ENCODE measurements around the gene TSPO.

The TSPO gene

DNA sequence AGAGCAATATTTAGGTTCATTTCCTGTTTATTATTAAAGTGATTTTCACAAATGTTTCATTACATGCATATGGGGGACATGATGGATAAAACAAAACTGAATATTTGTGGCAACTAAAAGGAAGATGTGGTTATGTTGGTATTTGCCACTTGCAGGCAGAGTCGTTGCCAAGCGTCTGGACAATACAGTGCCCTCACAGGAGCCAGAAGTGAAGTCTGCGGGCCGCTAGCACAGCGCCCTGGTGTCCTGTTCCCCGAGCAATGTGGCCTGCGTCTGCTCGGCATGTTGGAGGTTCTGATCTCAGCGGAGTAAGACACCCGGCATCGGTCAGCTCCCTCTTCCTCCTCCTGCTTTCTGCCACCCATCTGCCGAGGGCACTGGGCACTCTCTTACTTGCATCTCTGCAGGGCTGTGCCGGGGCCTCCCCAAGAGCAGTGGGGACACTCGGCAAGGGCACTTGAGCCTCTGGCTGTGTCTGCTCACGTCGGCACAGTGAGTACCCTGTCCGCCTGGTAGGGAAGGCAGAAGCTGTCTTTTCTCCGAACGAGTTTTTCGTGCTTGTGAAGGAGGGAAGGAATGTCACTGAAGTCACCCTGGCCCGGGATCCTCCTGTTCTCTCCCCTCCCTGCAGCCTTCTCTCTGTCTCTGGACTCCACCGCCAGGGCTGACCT lies 46.0 kb downstream of the TSPO start:
- H3K36me3 ChIP-seq (ENCODE audit: control insufficient read depth, insufficient read depth, low read length), result no peaks in the 10 kb centered on the region
- H3K9ac ChIP-seq (ENCODE audit: low read length), result no peak overlapping the region
- H3K4me1 ChIP-seq (ENCODE audit: control insufficient read depth, insufficient read depth, low read length), result peaks cover under 1% of the 10 kb centered on the region; the same call in 1 of the 2 replicates
- H3K27me3 ChIP-seq (ENCODE audit: control insufficient read depth, insufficient read depth, low read length), result no peaks in the 10 kb centered on the region; the same call in 1 of the 2 replicates
- no peak overlapping the region for H3K4me3 ChIP-seq (ENCODE audit: low read depth, low read length)
- H3K27ac ChIP-seq (ENCODE audit: low read depth, low read length), result no peak overlapping the region
- no peaks in the 10 kb centered on the region for H3K9me3 ChIP-seq (ENCODE audit: control insufficient read depth, insufficient read depth, low read depth, low read length)

DNA sequence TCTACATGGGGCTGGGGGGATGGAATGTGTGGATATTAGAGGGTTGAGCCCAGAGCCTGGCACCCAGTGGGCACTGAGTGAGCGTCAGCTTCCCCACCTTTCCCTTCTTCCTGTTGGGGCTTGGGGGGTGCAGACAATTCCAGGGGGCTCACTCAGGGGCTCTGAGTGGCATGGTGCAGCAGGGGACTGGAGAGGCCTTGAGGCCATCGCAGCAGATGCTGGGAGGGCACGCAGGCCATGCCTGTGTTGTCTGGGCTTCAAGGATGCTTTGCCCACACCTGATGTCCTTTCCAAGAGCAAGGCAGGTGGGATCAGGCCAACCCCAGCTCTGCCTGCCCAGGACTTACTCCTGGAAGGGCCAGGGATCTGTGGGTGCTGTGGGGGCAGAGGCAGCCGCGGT lies 46.8 kb downstream of the TSPO start:
- no peak overlapping the region for H3K9ac ChIP-seq (ENCODE audit: low read length)
- H3K36me3 ChIP-seq (ENCODE audit: control insufficient read depth, insufficient read depth, low read length), result no peaks in the 10 kb centered on the region
- H3K4me3 ChIP-seq (ENCODE audit: low read depth, low read length), result no peak overlapping the region
- peaks cover 7% of the 10 kb centered on the region for H3K4me1 ChIP-seq (ENCODE audit: control insufficient read depth, insufficient read depth, low read length)
- H3K27ac ChIP-seq (ENCODE audit: low read depth, low read length), result no peak overlapping the region
- H3K27me3 ChIP-seq (ENCODE audit: control insufficient read depth, insufficient read depth, low read length), result no peaks in the 10 kb centered on the region; the same call in 1 of the 2 replicates
- no peaks in the 10 kb centered on the region for H3K9me3 ChIP-seq (ENCODE audit: control insufficient read depth, insufficient read depth, low read depth, low read length)

- H3K9ac ChIP-seq (ENCODE audit: low read length), result no peak overlapping the region
- no peaks in the 10 kb centered on the region for H3K36me3 ChIP-seq (ENCODE audit: control insufficient read depth, insufficient read depth, low read length)
- H3K4me3 ChIP-seq (ENCODE audit: low read depth, low read length), result no peak overlapping the region
- H3K27me3 ChIP-seq (ENCODE audit: control insufficient read depth, insufficient read depth, low read length), result no peaks in the 10 kb centered on the region; the same call in 1 of the 2 replicates
- H3K4me1 ChIP-seq (ENCODE audit: control insufficient read depth, insufficient read depth, low read length), result peaks cover 14% of the 10 kb centered on the region
- no peak overlapping the region for H3K27ac ChIP-seq (ENCODE audit: low read depth, low read length)
- H3K9me3 ChIP-seq (ENCODE audit: control insufficient read depth, insufficient read depth, low read depth, low read length), result no peaks in the 10 kb centered on the region
Observed at GRCh38 chr22:43198936-43199335, 47.6 kb downstream of the TSPO start.

DNA sequence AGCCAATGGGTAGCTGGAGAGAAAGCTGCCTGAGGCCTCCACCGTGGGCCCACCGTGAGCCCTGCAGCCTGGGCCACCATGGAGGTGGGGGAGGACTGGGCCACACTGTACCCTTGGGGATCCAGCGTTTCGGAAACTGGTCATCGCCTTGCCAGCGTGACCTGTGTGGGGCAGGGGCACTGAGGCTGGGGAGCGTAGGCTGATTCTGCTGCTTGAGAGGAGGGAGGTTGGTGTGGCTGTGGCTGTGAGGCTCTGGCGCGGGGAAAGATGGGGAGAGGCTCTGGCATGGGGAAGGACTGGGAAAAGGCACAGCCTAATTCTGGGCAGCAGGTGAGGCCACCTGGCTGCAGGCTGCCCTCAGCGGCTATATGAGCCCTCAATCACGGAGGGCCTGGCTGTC lies 48.2 kb downstream of the TSPO start:
- Histone ChIP-seq H3K4me3 (ENCODE audit: low read depth, low read length) (no peak overlapping the region), H3K36me3 (ENCODE audit: control insufficient read depth, insufficient read depth, low read length) (no peaks in the 10 kb centered on the region), H3K4me1 (ENCODE audit: control insufficient read depth, insufficient read depth, low read length) (peaks cover 14% of the 10 kb centered on the region), H3K27me3 (ENCODE audit: control insufficient read depth, insufficient read depth, low read length) (no peaks in the 10 kb centered on the region; the same call in 1 of the 2 replicates), H3K9ac (ENCODE audit: low read length) (no peak overlapping the region), H3K9me3 (ENCODE audit: control insufficient read depth, insufficient read depth, low read depth, low read length) (no peaks in the 10 kb centered on the region), H3K27ac (ENCODE audit: low read depth, low read length) (no peak overlapping the region)

GRCh38 chr22:43200031-43200430 lies 48.7 kb downstream of the TSPO start:
- Histone ChIP-seq H3K36me3 (ENCODE audit: control insufficient read depth, insufficient read depth, low read length) (no peaks in the 10 kb centered on the region), H3K27me3 (ENCODE audit: control insufficient read depth, insufficient read depth, low read length) (no peaks in the 10 kb centered on the region; the same call in 1 of the 2 replicates), H3K9ac (ENCODE audit: low read length) (no peak overlapping the region), H3K4me1 (ENCODE audit: control insufficient read depth, insufficient read depth, low read length) (peaks cover 14% of the 10 kb centered on the region), H3K9me3 (ENCODE audit: control insufficient read depth, insufficient read depth, low read depth, low read length) (no peaks in the 10 kb centered on the region), H3K4me3 (ENCODE audit: low read depth, low read length) (no peak overlapping the region), H3K27ac (ENCODE audit: low read depth, low read length) (no peak overlapping the region)

GRCh38 chr22:43200555-43200954 lies 49.2 kb downstream of the TSPO start:
- Histone ChIP-seq H3K9me3 (ENCODE audit: control insufficient read depth, insufficient read depth, low read depth, low read length) (no peaks in the 10 kb centered on the region), H3K4me1 (ENCODE audit: control insufficient read depth, insufficient read depth, low read length) (peaks cover 14% of the 10 kb centered on the region), H3K27me3 (ENCODE audit: control insufficient read depth, insufficient read depth, low read length) (no peaks in the 10 kb centered on the region; the same call in 1 of the 2 replicates), H3K36me3 (ENCODE audit: control insufficient read depth, insufficient read depth, low read length) (no peaks in the 10 kb centered on the region), H3K27ac (ENCODE audit: low read depth, low read length) (no peak overlapping the region), H3K4me3 (ENCODE audit: low read depth, low read length) (no peak overlapping the region), H3K9ac (ENCODE audit: low read length) (no peak overlapping the region)

DNA sequence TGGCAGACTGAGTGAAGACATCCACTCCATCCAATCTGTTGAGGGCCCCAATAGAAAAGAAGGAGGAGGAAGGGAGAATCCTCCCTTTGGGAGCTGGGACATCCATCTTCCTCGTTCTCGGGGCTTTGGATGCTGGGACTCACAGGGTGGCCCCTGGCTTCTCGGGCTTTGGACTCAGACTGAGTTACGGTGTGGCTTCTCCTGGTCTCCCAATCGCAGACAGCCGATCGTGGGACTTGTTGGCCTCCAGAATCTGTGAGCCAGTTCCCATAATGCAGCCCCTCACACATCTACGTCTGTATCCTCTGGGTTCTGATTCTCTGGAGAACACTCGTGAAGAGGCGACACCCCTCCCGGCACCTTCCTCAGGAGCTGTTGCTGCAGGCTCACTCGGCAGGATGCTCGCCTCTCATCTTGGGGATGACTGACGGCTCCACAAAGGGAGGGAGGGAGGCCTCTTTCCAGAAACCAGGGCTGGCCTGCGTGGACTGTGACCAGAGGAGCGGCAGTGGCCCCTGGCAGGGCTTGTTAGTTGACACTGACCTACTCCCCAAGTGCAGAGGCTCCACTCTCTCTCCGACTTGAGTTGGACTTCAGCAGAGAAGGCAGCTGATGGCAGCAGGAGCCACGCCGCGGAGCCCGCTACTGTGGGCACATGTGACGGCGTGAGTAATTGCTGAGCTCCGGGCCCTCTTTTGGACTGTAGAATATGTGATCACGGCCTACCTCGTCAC lies 50.3 kb downstream of the TSPO start:
- Histone ChIP-seq H3K4me3 (ENCODE audit: low read depth, low read length) (no peak overlapping the region), H3K27me3 (ENCODE audit: control insufficient read depth, insufficient read depth, low read length) (no peaks in the 10 kb centered on the region; the same call in 1 of the 2 replicates), H3K36me3 (ENCODE audit: control insufficient read depth, insufficient read depth, low read length) (no peaks in the 10 kb centered on the region), H3K4me1 (ENCODE audit: control insufficient read depth, insufficient read depth, low read length) (peaks cover 14% of the 10 kb centered on the region), H3K9ac (ENCODE audit: low read length) (no peak overlapping the region), H3K27ac (ENCODE audit: low read depth, low read length) (no peak overlapping the region), H3K9me3 (ENCODE audit: control insufficient read depth, insufficient read depth, low read depth, low read length) (no peaks in the 10 kb centered on the region)

DNA sequence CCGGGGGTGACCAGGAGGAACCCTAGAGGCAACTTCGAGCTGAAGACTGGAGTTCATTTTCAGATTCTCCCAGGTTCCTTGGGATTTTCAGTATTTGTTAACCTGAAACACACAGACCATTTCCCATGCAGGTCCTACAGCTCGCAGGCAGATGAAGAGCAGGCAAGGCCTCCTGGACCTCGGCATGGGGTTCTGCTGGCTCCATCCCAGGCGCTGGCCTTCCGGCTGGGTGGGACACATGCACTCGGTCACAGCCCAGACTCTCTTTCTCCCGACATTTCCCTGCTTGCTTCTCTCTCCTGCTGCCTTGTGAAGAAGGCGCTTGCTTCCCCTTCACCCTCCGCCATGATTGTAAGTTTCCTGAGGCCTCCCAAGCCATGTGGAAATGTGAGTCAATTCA lies 51.0 kb downstream of the TSPO start:
- Histone ChIP-seq H3K27me3 (ENCODE audit: control insufficient read depth, insufficient read depth, low read length) (no peaks in the 10 kb centered on the region; the same call in 1 of the 2 replicates), H3K9me3 (ENCODE audit: control insufficient read depth, insufficient read depth, low read depth, low read length) (no peaks in the 10 kb centered on the region), H3K4me3 (ENCODE audit: low read depth, low read length) (no peak overlapping the region), H3K9ac (ENCODE audit: low read length) (no peak overlapping the region), H3K4me1 (ENCODE audit: control insufficient read depth, insufficient read depth, low read length) (peaks cover 14% of the 10 kb centered on the region), H3K36me3 (ENCODE audit: control insufficient read depth, insufficient read depth, low read length) (no peaks in the 10 kb centered on the region), H3K27ac (ENCODE audit: low read depth, low read length) (no peak overlapping the region)

GRCh38 chr22:43202756-43203410 lies 51.5 kb downstream of the TSPO start:
- Histone ChIP-seq H3K9me3 (ENCODE audit: control insufficient read depth, insufficient read depth, low read depth, low read length) (no peaks in the 10 kb centered on the region), H3K4me3 (ENCODE audit: low read depth, low read length) (no peak overlapping the region), H3K9ac (ENCODE audit: low read length) (no peak overlapping the region), H3K4me1 (ENCODE audit: control insufficient read depth, insufficient read depth, low read length) (peaks cover 14% of the 10 kb centered on the region), H3K36me3 (ENCODE audit: control insufficient read depth, insufficient read depth, low read length) (no peaks in the 10 kb centered on the region), H3K27ac (ENCODE audit: low read depth, low read length) (no peak overlapping the region), H3K27me3 (ENCODE audit: control insufficient read depth, insufficient read depth, low read length) (no peaks in the 10 kb centered on the region; the same call in 1 of the 2 replicates)

- no peaks in the 10 kb centered on the region; the same call in 1 of the 2 replicates for H3K27me3 ChIP-seq (ENCODE audit: control insufficient read depth, insufficient read depth, low read length)
- H3K4me1 ChIP-seq (ENCODE audit: control insufficient read depth, insufficient read depth, low read length), result peaks cover 14% of the 10 kb centered on the region
- H3K9me3 ChIP-seq (ENCODE audit: control insufficient read depth, insufficient read depth, low read depth, low read length), result no peaks in the 10 kb centered on the region
- no peak overlapping the region for H3K9ac ChIP-seq (ENCODE audit: low read length)
- H3K36me3 ChIP-seq (ENCODE audit: control insufficient read depth, insufficient read depth, low read length), result no peaks in the 10 kb centered on the region
- H3K4me3 ChIP-seq (ENCODE audit: low read depth, low read length), result 0 out of 2 replicates have a peak overlapping the region, but pooled peaks have one; percentile 23
- no peak overlapping the region for H3K27ac ChIP-seq (ENCODE audit: low read depth, low read length)
Observed at GRCh38 chr22:43203471-43203981, 52.2 kb downstream of the TSPO start.
